Left kidney (tissue), 2 donors: ENCODE results near the gene DHPS. TPM values are rescaled to one million over a fixed set of nuclear protein-coding genes. Genes with fewer than 3 reads are reported as not detected.
"Not testable (repeated sequence)": the region's sequence is repeated elsewhere in the genome, so short reads cannot be mapped to it uniquely, and the experiment has no call there.

Experiments
- DNase-seq: peaks from one replicate; pipeline ENCODE4 v3.0.0-alpha.2; 2013
- polyA plus RNA-seq: library from polyadenylated mRNA; unstranded; fragments of 120-200 nt; gene quantifications from one replicate; pipeline ENCODE4 v1.2.1, GENCODE V29; 2013; ENCODE audit not compliant: insufficient read length

Gene DHPS
- polyA plus RNA-seq, 1 donor: 87.9 TPM

DNA sequence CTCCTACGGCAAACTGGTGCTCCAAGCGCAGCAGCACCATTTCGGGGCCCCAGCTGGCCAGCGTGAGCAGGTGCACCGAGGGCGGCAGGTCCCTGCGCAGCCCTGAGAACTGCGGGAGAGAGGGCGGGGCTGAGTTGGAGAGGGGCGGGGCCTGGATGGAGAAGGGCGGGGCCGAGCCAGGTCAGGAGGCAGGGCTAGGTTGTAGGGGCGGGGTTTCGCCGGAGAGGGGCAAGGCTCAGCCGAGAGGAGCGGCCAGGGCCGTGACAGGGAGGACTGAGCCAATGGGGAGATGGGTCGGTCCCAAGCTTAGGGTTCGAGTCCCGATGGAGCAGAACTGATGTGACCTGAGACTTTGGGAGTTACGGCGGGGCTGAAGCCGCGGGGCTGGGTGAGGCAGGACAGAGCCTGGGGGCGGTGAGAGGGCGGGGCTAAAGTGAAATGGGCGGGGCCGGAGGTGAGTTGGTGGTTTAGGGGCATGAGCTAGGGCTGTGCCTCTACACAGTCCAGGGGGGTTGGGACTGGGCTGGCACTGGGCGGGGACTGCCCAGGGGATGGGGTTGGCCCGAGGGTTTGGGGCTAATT is 34.1 kb downstream of the DHPS start:
- peak; percentile 60 for DNase-seq

DNA sequence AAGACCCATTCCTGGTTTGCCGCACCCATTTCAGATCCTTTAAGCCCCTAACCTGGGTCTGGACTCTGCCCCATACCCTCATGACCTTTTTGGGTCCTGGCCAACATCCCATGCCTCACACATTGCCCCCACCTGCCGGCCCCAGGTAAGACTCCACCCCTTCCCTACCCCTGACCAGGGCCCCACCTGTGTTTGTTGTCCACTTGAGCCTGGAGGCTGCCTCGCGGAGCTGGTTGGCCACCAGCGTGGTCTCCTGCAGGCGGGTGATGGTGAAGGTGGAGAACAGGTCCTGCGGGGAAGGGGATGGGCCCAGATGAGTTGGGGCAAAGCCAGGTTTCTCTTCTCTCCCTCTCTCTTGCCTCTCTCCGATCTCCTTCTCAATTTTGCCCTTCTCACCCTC is 34.6 kb downstream of the DHPS start:
- no peak for DNase-seq

DNA sequence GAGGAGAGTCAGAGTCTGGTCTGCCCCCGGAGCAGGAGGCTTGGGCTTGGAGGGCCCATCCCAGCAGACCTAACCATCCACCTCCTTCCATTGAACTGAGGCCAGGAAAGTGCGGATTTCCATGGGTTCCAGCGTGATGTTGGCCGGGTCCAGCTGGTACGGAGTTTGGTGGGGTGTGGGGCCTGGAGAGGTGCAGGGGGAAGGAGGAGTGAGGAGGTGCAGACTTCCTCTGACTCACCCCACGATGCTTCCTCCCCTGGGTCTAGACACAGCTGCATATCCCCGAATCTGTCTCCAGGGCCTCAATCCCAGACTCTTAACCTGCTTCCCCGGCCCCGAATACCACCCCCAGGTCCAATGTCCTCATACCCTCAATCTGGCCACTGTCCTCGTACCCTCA is 35.1 kb downstream of the DHPS start:
- no peak for DNase-seq

DNA sequence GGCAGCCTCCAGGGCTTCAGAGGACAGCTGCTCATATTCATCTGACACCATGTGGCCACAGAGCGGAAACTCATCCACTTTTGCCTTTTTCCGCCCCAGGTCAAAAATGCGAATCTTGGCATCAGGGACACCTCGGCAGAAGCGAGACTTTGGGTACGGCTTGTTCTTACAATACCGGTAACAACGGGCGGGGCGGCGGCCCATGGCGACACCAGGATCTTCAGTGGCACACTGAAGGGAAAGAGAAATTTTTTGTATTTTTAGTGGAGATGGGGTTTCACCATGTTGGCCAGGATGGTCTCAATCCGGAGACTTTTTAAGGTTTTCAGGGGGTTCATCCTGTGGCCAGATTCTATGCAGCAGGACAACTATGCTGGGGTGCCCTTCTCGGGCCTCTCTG is 38.0 kb downstream of the DHPS start:
- not testable (repeated sequence) for DNase-seq

DNA sequence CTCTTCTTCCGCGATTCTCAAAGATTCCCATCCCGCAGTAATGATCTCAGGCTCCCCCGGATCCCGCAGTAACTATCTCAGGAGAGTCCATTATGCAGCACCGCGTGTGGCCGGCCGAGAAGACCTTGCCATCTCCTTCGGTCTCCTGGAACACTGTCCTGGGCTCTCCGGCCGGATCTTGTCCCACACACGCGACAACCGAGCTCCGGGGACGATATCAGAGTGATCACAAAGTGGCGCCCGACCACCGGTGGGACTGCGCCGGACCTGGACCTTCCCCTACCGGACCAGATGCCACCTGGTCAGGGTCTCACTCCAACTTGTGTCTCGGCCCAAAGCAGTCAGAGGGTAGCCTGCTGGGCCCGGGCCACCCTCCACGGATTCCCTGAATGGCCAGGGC is 39.2 kb downstream of the DHPS start:
- no peak for DNase-seq

DNA sequence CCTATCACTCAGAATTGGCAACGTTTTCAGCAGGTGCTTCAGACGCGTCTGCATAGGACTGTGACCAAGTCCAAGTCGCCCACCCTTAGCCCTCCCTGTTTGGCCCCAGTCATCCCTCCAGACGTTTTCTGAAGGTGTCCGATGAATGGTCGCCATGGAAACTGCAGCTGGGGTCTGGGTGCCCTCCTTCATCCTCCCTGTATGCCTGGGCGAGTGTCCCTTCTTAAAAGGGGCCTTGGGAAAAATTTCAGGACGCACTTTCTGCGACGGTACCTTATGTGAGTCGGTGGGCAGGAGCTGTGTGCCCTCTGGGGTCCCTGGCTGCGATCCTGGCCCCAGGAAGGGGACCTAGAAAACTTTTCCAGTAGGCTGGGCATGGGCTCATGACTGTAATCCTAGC is 40.2 kb downstream of the DHPS start:
- no peak for DNase-seq

DNA sequence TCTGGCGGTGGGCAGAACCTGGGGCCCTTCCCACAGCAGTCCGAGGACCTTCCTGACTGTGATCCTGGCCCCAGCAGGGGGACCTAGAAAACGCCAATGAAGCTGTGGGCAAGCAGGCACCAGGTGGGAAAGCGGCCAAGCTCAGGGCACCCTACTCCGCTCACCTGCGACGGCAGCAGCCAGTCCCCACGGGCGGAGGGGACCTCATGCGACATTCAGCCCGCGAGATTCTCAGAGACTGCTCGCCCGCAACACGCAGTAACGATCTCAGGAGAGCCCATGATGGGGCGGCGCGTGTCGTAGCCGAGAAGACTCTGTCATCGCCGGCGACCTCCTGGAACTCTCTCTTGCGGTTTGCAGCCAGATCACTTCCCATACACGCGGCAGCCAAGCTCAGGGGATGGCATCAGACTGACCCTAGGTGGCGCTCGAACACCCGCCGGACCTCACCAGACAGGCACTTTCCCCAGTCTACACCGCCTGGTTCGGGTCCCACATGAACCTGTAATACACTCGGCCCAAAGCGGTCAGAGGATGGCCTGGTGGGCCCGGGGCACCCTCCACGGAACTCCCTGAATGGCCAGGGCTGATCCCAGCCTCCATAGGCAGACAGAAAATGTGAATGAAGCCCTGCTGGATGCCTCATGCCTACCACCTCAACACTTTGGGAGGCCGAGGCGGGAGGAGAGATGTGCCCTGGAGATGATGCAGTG is 41.6 kb downstream of the DHPS start:
- DNase-seq: peak; percentile 68

DNA sequence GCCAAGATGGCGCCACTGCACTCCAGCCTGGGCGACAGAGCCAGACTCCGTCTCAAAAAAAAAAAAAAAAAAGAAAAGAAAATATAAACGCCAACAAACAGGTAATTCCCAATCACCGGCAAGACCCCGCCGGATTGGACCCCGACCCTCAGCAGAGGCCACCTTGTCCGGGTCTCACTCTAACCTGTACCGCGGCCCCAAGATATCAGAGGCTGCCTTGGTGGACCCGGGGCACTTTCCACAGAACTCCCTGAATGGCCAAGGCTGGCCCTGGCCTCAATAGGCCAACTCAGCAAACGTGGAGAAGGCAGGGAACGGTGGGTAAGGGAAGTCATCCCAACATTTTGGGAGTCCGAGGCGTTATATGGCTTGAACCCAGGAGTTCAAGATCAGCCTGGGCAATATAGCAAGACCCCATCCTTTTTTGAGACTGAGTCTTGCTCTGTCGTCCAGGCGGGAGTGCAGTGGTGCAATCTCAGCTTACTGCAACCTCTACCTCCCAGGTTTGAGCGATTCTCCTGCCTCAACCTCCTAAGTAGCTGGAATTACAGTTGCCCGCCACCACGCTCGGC is 43.0 kb downstream of the DHPS start:
- DNase-seq: no peak

DNA sequence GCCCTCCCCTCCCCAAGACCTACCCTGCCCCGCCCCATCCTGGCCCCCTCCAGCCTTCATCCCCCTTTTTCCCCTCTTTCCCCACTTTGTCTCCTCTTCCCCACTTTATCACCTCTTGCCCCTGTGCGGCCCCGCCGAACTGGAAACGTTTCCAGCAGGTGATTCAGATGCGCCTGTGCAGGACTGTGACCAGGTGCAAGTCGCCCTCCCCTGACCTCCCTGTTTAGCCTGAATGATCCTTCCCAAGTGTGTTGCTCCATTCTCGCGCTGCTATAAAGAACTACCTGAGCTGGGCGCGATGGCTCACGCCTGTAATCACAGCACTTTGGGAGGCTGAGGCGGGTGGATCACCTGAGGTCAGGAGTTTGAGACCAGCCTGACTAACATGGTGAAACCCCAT is 45.0 kb downstream of the DHPS start:
- no peak for DNase-seq

DNA sequence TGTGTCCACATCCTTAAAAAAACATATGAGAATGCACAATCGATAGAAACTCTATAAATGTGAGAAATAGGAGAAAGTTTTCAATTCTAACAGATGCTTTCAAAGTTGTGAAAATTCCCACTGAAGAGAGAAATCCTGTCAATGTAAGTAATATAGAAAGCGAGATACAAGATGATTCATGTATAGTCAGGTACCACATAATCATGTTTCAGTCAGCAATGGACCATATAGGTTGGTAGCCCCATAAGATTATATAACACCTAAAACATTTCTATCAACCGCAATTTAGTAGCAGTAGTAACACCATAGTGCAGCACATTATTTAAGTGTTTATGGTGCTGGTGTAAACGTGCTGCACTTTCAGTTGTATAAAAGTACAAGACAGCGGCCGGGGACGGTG is 52.5 kb downstream of the DHPS start:
- no peak for DNase-seq

DNA sequence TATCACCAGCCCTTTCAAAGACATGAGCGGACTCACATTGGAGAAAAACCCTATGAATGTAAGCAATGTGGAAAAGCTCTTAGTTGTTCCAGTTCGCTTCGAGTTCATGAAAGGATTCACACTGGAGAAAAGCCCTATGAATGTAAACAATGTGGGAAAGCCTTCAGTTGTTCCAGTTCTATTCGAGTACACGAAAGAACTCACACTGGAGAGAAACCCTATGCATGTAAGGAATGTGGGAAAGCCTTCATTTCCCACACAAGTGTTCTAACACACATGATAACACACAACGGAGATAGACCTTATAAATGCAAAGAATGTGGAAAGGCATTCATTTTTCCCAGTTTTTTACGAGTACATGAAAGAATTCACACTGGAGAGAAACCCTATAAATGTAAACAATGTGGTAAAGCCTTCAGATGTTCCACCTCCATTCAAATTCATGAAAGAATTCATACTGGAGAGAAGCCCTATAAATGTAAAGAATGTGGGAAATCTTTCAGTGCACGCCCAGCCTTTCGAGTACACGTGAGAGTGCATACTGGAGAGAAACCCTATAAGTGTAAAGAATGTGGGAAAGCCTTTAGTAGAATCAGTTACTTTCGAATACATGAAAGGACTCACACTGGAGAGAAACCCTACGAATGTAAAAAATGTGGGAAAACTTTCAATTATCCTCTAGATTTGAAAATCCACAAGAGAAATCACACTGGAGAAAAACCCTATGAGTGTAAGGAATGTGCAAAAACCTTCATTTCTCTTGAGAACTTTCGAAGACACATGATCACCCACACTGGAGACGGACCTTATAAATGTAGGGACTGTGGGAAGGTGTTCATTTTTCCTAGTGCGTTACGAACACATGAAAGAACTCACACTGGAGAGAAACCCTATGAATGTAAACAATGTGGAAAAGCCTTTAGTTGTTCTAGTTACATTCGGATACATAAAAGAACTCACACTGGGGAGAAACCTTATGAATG is 53.3 kb downstream of the DHPS start:
- no peak for DNase-seq

DNA sequence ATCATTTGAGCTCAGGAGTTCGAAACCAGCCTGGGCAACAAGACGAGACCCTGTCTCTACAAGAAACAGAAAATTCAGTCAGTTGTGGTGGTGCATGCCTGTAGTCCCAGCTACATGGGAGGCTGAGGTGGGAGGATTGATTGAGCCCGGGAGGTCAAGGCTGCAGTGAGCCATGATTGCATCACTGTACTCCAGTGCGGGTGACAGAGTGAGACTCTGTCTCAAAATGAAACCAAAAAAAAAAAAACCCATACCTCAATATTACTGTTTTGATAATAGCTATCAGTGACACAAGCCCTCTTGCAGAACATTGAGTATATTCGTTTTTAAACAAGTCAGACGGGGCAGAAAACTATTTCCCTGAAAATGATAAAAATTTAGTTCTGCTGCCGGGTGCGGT is 54.7 kb downstream of the DHPS start:
- DNase-seq: no peak

Other genes with a start within 250 kb of the DHPS start
- 14.2 TPM for gene ZNF443, start 240.9 kb downstream of the DHPS start, polyA plus RNA-seq
- 11.0 TPM for gene ZNF709, start 197.1 kb downstream of the DHPS start, polyA plus RNA-seq
- gene ZNF564, start 130.4 kb downstream of the DHPS start, polyA plus RNA-seq: 13.9 TPM
- 5.7 TPM for gene ZNF490, start 71.1 kb downstream of the DHPS start, polyA plus RNA-seq
- 28.1 TPM for gene ZNF791, start 71.0 kb downstream of the DHPS start, polyA plus RNA-seq
- gene MAN2B1, start 15.1 kb downstream of the DHPS start, polyA plus RNA-seq: 35.1 TPM
- gene WDR83, start 15.1 kb downstream of the DHPS start, polyA plus RNA-seq: 18.2 TPM
- gene GNG14, start 6.1 kb upstream of the DHPS start, polyA plus RNA-seq: 1.00 TPM
- gene FBXW9, start 14.8 kb upstream of the DHPS start, polyA plus RNA-seq: 10.4 TPM
- 78.7 TPM for gene TNPO2, start 42.1 kb upstream of the DHPS start, polyA plus RNA-seq
- gene TRIR, start 52.8 kb upstream of the DHPS start, polyA plus RNA-seq: 139 TPM
- 74.0 TPM for gene GET3, start 55.6 kb upstream of the DHPS start, polyA plus RNA-seq
- gene BEST2, start 69.9 kb upstream of the DHPS start, polyA plus RNA-seq: 0.23 TPM
- 78.3 TPM for gene HOOK2, start 93.7 kb upstream of the DHPS start, polyA plus RNA-seq
- 22.7 TPM for gene JUNB, start 109.6 kb upstream of the DHPS start, polyA plus RNA-seq
- 274 TPM for gene PRDX2, start 119.9 kb upstream of the DHPS start, polyA plus RNA-seq
- 5.4 TPM for gene THSD8, start 120.2 kb upstream of the DHPS start, polyA plus RNA-seq
- gene RNASEH2A, start 124.7 kb upstream of the DHPS start, polyA plus RNA-seq: 35.1 TPM
- gene RTBDN, start 152.7 kb upstream of the DHPS start, polyA plus RNA-seq: 0.07 TPM
- 1.0 TPM for gene MAST1, start 156.6 kb upstream of the DHPS start, polyA plus RNA-seq
- gene DNASE2, start 199.6 kb upstream of the DHPS start, polyA plus RNA-seq: 9.5 TPM
- gene KLF1, start 205.3 kb upstream of the DHPS start, polyA plus RNA-seq: 0.17 TPM
- gene GCDH, start 209.3 kb upstream of the DHPS start, polyA plus RNA-seq: 31.1 TPM
- 3.4 TPM for gene SYCE2, start 237.4 kb upstream of the DHPS start, polyA plus RNA-seq